GM12874 (cell line): ENCODE measurements around the gene WDR7.

Source experiments
- CTCF ChIP-seq: IDR thresholded peaks from 2 replicates; pipeline ENCODE4 v1.5.1; 2011; ENCODE audit warnings: low read depth, mild to moderate bottlenecking, control low read depth, low read length, moderate library complexity; ENCODE audit not compliant: insufficient read depth

WDR7 gene

GRCh38 chr18:56986829-56987228, 335.7 kb downstream of the WDR7 start:
- TF ChIP-seq CTCF: no peak

GRCh38 chr18:56987236-56987635, 336.1 kb downstream of the WDR7 start:
- TF ChIP-seq CTCF: no peak

GRCh38 chr18:56988022-56988421, 336.9 kb downstream of the WDR7 start:
- TF ChIP-seq CTCF: no peak

- TF ChIP-seq CTCF: no peak
These were observed 339.5 kb downstream of the WDR7 start for GRCh38 chr18:56990678-56991077.

- no peak for TF ChIP-seq CTCF
These were observed 341.6 kb downstream of the WDR7 start for GRCh38 chr18:56992777-56993176.

- TF ChIP-seq CTCF: no peak
These were observed 344.5 kb downstream of the WDR7 start for GRCh38 chr18:56995579-56996188.

GRCh38 chr18:56997200-56997599, 346.0 kb downstream of the WDR7 start:
- TF ChIP-seq CTCF: no peak
